Brain microvascular endothelial cell (primary cell): ENCODE results near the gene RYK.
"Not testable (repeated sequence)": the region's sequence is repeated elsewhere in the genome, so short reads cannot be mapped to it uniquely, and the experiment has no call there.

ENCODE experiments used
- DNase-seq: peaks from one replicate; pipeline ENCODE4 v3.0.0-alpha.2; 2020
- H3K27ac ChIP-seq: fragments of 250-450 bp; sonication (Bioruptor Pico); 2 replicates; pipeline ENCODE4 v1.5.1; 2020; ENCODE audit warnings: mild to moderate bottlenecking, moderate library complexity
- H3K27me3 ChIP-seq: fragments of 250-450 bp; sonication (Bioruptor Pico); replicated peaks from 2 replicates; pipeline ENCODE4 v1.5.1; 2020; ENCODE audit warnings: mild to moderate bottlenecking
- H3K36me3 ChIP-seq: fragments of 250-450 bp; sonication (Bioruptor Pico); replicated peaks from 2 replicates; pipeline ENCODE4 v1.5.1; 2020; ENCODE audit warnings: mild to moderate bottlenecking
- H3K4me3 ChIP-seq: 2 replicates; pipeline ENCODE4 v1.5.1; 2011; ENCODE audit warnings: low read depth, mild to moderate bottlenecking, control low read depth, low read length, moderate library complexity
- in situ Hi-C: cut with HindIII; loops from 2 replicates; pipeline ENCODE4 v1.10.0; 2017; ENCODE audit warnings: low sequenced_read_pairs, low pct_ligation_motif_present
- TF ChIP-seq, protein P1 (sequence below): IDR thresholded peaks from 2 replicates; pipeline ENCODE4 v1.5.1; 2011; ENCODE audit warnings: low read depth, mild to moderate bottlenecking, moderate library complexity, low read length, control low read depth, inconsistent platforms; ENCODE audit errors: missing control alignments

The RYK gene

DNA sequence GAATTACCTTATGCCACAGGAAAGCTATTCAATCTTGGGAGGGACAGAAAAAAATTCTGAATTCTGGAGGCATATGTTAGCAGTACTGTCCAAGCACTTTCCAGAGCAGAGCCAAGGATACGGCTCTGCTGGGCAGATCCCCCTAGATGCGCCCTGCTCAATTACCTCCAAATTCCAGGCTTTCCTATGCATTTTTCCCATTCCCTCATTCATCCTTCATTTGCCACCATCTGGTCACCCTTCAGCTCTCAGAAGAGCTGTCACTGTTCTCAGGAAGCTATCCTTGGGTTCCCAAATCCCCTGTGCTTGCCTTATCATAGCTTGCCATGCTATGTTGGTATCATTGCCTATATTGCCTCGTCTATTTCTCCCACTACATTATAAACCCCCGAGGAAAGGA is 45.2 kb downstream of the RYK start:
- H3K4me3 ChIP-seq = no peak overlapping the region
- DNase-seq = no peak
- in situ Hi-C loops = no loop called here
- no peak overlapping the region for H3K27ac ChIP-seq
- H3K36me3 ChIP-seq = no peaks in the 10 kb centered on the region
- TF ChIP-seq, protein P1, sequence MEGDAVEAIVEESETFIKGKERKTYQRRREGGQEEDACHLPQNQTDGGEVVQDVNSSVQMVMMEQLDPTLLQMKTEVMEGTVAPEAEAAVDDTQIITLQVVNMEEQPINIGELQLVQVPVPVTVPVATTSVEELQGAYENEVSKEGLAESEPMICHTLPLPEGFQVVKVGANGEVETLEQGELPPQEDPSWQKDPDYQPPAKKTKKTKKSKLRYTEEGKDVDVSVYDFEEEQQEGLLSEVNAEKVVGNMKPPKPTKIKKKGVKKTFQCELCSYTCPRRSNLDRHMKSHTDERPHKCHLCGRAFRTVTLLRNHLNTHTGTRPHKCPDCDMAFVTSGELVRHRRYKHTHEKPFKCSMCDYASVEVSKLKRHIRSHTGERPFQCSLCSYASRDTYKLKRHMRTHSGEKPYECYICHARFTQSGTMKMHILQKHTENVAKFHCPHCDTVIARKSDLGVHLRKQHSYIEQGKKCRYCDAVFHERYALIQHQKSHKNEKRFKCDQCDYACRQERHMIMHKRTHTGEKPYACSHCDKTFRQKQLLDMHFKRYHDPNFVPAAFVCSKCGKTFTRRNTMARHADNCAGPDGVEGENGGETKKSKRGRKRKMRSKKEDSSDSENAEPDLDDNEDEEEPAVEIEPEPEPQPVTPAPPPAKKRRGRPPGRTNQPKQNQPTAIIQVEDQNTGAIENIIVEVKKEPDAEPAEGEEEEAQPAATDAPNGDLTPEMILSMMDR = no peak
- H3K27me3 ChIP-seq = no peaks in the 10 kb centered on the region

DNA sequence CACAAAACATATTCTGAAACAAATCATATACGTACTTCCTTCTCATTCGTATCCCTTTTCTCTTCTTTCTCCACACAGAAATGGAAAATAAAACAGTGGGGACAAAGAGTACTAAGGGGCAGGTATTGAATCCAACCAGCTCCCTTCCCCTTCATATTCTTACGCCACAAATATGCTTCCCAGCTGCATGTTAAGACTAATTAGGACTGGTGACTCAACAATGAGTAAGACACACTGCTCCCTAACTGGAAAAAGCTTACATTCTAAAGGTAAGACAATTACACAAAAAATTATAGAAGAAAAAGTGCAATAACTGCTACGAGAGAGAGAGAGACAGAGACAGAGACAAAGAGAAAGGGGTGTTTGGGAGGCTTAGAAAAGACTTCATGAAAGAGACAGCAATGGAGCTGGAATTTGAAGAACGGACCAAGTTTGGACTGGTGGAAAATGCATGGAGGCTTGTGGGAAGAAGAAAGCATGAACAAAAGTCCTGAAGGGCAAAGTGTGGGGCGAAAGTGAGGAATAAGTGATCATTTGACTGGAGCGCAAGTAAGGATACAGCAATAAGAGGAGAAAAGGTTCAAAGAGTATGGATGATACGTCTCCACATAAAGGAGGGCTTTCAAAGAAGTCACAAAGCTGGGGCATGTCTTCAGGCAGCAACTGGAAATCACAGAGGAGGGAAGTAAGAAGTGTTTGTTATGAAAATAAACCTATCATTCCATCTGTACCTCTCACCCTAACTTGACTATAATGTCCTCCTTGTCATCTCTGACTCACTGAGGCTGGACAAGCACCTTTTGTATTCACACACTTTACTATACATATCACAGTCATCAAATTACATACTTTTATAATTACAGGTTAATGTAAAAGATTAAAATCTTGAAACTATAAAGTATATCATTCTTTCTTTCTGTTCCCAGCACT is 49.2 kb downstream of the RYK start:
- TF ChIP-seq, protein P1 = no peak
- H3K36me3 ChIP-seq = peaks cover 13% of the 10 kb centered on the region
- H3K27ac ChIP-seq = peak overlapping the region; percentile 66
- DNase-seq = peak; percentile 49
- no peaks in the 10 kb centered on the region for H3K27me3 ChIP-seq
- peak overlapping the region; percentile 12 for H3K4me3 ChIP-seq
- in situ Hi-C loops = no loop called here

DNA sequence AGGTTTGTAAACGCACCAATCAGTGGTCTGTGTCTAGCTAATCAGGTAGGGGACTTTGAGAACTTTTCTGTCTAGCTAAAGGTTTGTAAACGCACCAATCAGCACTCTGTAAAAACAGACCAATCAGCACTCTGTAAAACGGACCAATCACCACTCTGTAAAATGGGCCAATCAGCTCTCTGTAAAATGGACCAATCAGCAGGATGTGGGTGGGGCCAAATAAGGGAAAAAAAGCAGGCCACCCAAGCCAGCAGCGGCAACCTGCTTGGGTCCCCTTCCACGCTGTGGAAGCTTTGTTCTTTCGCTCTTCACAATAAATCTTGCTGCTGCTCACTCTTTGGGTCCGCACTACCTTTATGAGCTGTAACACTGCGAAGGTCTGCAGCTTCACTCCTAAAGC is 50.8 kb downstream of the RYK start:
- peaks cover 18% of the 10 kb centered on the region for H3K36me3 ChIP-seq
- H3K27ac ChIP-seq, in situ Hi-C loops, H3K4me3 ChIP-seq, DNase-seq, H3K27me3 ChIP-seq: not testable (repeated sequence)

DNA sequence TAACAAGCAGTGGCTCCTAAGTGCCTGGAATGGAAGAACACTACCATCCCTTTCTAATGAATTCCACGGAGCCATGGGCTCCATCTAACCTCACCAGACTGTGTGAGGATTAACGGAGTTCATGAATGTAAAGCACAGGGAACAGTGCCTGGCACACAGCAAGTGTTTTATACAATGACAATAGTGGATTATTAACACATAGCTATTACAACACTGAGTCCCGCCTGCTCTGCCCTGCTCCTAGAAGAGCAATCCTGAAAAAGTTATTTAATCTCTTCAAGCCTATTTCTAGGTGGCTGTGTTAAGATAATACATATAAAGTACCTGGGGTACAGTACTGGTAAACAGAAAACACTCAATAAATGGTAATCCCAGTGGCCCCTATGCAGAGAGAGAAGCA is 51.4 kb downstream of the RYK start:
- H3K27ac ChIP-seq = no peak overlapping the region
- H3K36me3 ChIP-seq = peaks cover 18% of the 10 kb centered on the region
- no peak for DNase-seq
- TF ChIP-seq, protein P1 = no peak
- no peak overlapping the region for H3K4me3 ChIP-seq
- H3K27me3 ChIP-seq = no peaks in the 10 kb centered on the region
- in situ Hi-C loops = no loop called here

DNA sequence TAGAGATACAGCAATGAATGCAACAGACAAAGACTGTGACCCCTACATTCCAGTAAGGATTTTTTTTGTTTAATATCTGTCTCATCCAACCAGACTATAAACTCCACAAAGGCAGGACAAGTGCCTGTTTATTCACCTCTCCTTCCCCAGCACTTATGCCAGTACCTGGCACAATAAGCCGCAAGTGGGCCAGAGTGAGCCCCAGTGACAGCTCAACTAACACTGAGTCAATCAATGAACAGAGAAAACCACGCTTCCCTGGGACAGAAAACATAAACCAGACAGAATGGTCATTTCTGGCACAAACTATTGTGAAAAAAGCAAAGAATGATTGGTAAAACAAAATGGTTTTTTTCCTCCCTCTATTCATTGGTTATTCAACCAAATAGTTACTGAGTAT is 52.2 kb downstream of the RYK start:
- DNase-seq = no peak
- in situ Hi-C loops = no loop called here

DNA sequence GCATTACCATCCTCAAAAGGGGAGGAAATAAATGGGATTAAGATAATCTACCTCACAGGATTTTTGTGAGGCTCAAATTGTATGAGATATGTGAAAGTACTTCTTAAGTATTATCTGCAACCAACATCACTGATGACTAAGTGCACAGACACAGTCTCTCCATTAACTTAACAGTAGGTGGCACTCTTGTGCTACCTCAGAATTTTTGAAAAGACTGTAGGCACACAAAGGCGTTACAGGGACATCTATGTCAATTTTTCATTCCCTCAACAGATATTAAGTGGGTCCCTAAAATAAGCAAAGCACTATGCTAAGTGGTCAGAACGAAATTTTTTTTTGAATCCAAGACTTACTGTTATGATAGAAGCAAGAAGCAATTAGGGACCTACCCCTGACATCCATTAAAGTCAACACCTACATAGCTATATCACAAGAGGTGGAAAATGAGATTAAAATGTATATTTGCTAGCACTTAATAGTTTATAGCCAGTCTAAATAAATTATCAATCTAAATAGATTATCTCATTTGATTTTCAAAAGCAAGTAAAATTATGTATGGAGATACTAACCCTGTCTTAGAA is 52.9 kb downstream of the RYK start:
- TF ChIP-seq, protein P1 = peak; percentile 62
- no peak overlapping the region for H3K27ac ChIP-seq
- in situ Hi-C loops = no loop called here
- H3K36me3 ChIP-seq = peaks cover 18% of the 10 kb centered on the region
- H3K4me3 ChIP-seq = no peak overlapping the region
- DNase-seq = peak; percentile 56
- no peaks in the 10 kb centered on the region for H3K27me3 ChIP-seq

More for the DNA sequence above, 52.2 kb downstream of the RYK start:
- Histone ChIP-seq H3K4me3 (no peak overlapping the region), H3K27ac (no peak overlapping the region), H3K36me3 (peaks cover 18% of the 10 kb centered on the region), H3K27me3 (no peaks in the 10 kb centered on the region)
- TF ChIP-seq, protein P1 = no peak
